Gastroesophageal sphincter (tissue), 4 donors: ENCODE results near the gene CPED1. TPM values are rescaled to one million over a fixed set of nuclear protein-coding genes. Genes with fewer than 3 reads are reported as not detected.
A peak's percentile ranks its signal among the peaks of the same experiment; 100 is the strongest.

Experiments used
- ATAC-seq: fragments of 150-250 bp; one replicate; pipeline ENCODE4 v1.9.1; 2016; ENCODE audit warnings: mild to moderate bottlenecking, moderate library complexity
- H3K27ac ChIP-seq, 4 donors: fragments of 200-600 bp; sonication (generic) in 3 of 4; 1 replicate in 3 of 4; 2 replicates in 1 of 4; pipeline ENCODE4 v1.5.1; 2016 to 2019
- H3K27me3 ChIP-seq: fragments of 200-600 bp; sonication (generic); one replicate; pipeline ENCODE4 v1.5.1; 2019
- H3K36me3 ChIP-seq, 2 donors: fragments of 200-600 bp; sonication (generic); one replicate each; pipeline ENCODE4 v1.5.1; 2019; ENCODE audit warnings: control low read depth in 1 of 2
- H3K4me1 ChIP-seq, 3 donors: fragments of 200-600 bp; sonication (generic); 1 replicate in 2 of 3; 2 replicates in 1 of 3; pipeline ENCODE4 v1.5.1; 2016 to 2019; ENCODE audit warnings: control low read depth in 2 of 3
- H3K4me3 ChIP-seq, 2 donors: fragments of 200-600 bp; sonication (generic); one replicate each; pipeline ENCODE4 v1.5.1; 2019; ENCODE audit warnings: mild to moderate bottlenecking in 1 of 2, moderate library complexity in 1 of 2
- H3K9me3 ChIP-seq, 3 donors: fragments of 200-600 bp; sonication (generic); one replicate each; pipeline ENCODE4 v1.5.1; 2017 to 2019; ENCODE audit warnings: control low read depth in 2 of 3
- CTCF ChIP-seq, 4 experiments: fragments of 200-600 bp in 2 of 4; fragments of 450-650 bp in 2 of 4; sonication (generic) in 1 of 4; IDR thresholded peaks; one replicate each; pipeline ENCODE4 v1.5.1; 2017 to 2019; ENCODE audit warnings: antibody characterized with exemption in 4 of 4, mild to moderate bottlenecking in 2 of 4, moderate library complexity in 2 of 4
- EP300 ChIP-seq: sonication (generic); formaldehyde crosslinking; IDR thresholded peaks from one replicate; pipeline ENCODE4 v1.6.1; 2017; ENCODE audit warnings: antibody characterized with exemption, mild to moderate bottlenecking
- POLR2A ChIP-seq, 2 donors: fragments of 450-650 bp; IDR thresholded peaks; one replicate each; pipeline ENCODE4 v1.6.1; 2017; ENCODE audit warnings: antibody characterized with exemption in 2 of 2, mild to moderate bottlenecking in 2 of 2, moderate library complexity in 1 of 2
- POLR2AphosphoS5 ChIP-seq: sonication (generic); formaldehyde crosslinking; IDR thresholded peaks from one replicate; pipeline ENCODE4 v1.6.1; 2017; ENCODE audit warnings: antibody characterized with exemption
- WGBS, 2 donors: methylation state at CpG; one replicate each; pipeline ENCODE4 v1.1.5; 2018; ENCODE audit warnings: low coverage in 1 of 2; 5-methylcytosine and 5-hydroxymethylcytosine counted together
- total RNA-seq, 4 donors: library from RNA; depleted of rRNA; stranded (reverse); fragments of >200 nt; gene quantifications; one replicate each; pipeline ENCODE4 v1.1.0, GENCODE V29; 2016

The CPED1 gene
- total RNA-seq, 4 donors from 2014 or later, result 35.1 to 97.7 (median 60.5) TPM

GRCh38 chr7:121105262-121105661 is 116.8 kb downstream of the CPED1 start:
- no peaks in the 10 kb centered on the region for H3K27me3 ChIP-seq
- H3K9me3 ChIP-seq, result no peaks in the 10 kb centered on the region
- no peaks in the 10 kb centered on the region for H3K4me1 ChIP-seq
- 51 to 66% methylated on average over 3 to 5 of the region's 5 CpGs for WGBS, 2 donors
- peaks cover 0 to 12% of the 10 kb centered on the region in 2 donors for H3K36me3 ChIP-seq
- no peak for TF ChIP-seq POLR2AphosphoS5
- no peak for TF ChIP-seq EP300
- TF ChIP-seq CTCF (IDR thresholded peaks at IDR 0.05), result no peak
- TF ChIP-seq POLR2A (IDR thresholded peaks at IDR 0.05), result no peak
- H3K27ac ChIP-seq, result peak overlapping the region in 1 of 4 donors; percentile 38
- H3K4me3 ChIP-seq, result no peak overlapping the region
- ATAC-seq, result no peak

GRCh38 chr7:121107923-121108498 is 119.5 kb downstream of the CPED1 start:
- H3K4me1 ChIP-seq, result peaks cover 0 to under 1% (median 0%) of the 10 kb centered on the region in 3 donors
- H3K27ac ChIP-seq, result no peak overlapping the region
- peak; percentile 79 for ATAC-seq
- no peak overlapping the region for H3K4me3 ChIP-seq
- H3K27me3 ChIP-seq, result no peaks in the 10 kb centered on the region
- no peaks in the 10 kb centered on the region for H3K9me3 ChIP-seq
- peak; percentile 63 to 82 (median 78) for TF ChIP-seq CTCF (IDR thresholded peaks at IDR 0.05)
- no peak for TF ChIP-seq POLR2AphosphoS5
- no peaks in the 10 kb centered on the region for H3K36me3 ChIP-seq
- WGBS, 2 donors, result 31 to 33% methylated on average over 1 of the region's 1 CpG

GRCh38 chr7:121109145-121109544 is 120.6 kb downstream of the CPED1 start:
- Histone ChIP-seq H3K4me1 (peaks cover 0 to 4% (median 0%) of the 10 kb centered on the region in 3 donors), H3K36me3 (no peaks in the 10 kb centered on the region), H3K9me3 (no peaks in the 10 kb centered on the region), H3K4me3 (no peak overlapping the region), H3K27ac (no peak overlapping the region), H3K27me3 (no peaks in the 10 kb centered on the region)
- ATAC-seq, result no peak
- TF ChIP-seq CTCF (IDR thresholded peaks at IDR 0.05) (no peak), POLR2A (IDR thresholded peaks at IDR 0.05) (no peak), EP300 (no peak), POLR2AphosphoS5 (no peak)
- WGBS, 2 donors, result 77 to 83% methylated on average over 6 of the region's 6 CpGs

GRCh38 chr7:121113288-121113687 is 124.8 kb downstream of the CPED1 start:
- ATAC-seq, result no peak
- H3K9me3 ChIP-seq, result no peaks in the 10 kb centered on the region
- peaks cover 0 to 4% (median 0%) of the 10 kb centered on the region in 3 donors for H3K4me1 ChIP-seq
- H3K4me3 ChIP-seq, result no peak overlapping the region
- H3K36me3 ChIP-seq, result no peaks in the 10 kb centered on the region
- no peak for TF ChIP-seq CTCF (IDR thresholded peaks at IDR 0.05)
- no peak for TF ChIP-seq POLR2A (IDR thresholded peaks at IDR 0.05)
- TF ChIP-seq POLR2AphosphoS5, result no peak
- no peak for TF ChIP-seq EP300
- no peaks in the 10 kb centered on the region for H3K27me3 ChIP-seq
- H3K27ac ChIP-seq, result no peak overlapping the region

DNA sequence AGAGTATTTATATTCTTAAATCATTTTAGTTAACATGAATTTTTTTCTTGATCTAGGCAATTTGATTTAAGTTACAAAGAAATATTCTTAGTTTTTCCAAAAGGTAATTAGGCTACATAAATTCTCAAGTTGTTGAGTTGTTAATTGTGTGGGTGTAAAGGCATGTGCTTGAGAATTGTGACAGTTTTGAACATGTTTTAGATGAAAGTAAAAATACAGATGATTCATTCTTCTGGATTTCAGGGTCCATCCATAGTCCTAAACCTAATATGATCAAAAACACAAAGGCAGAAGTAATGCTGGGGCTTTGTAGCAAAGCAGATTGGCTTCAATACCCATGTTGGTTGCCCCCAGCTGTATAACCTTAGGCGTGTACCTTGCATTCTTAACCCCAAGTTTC is 127.9 kb downstream of the CPED1 start:
- no peak overlapping the region for H3K27ac ChIP-seq
- H3K4me1 ChIP-seq, result peaks cover 0 to 4% (median 0%) of the 10 kb centered on the region in 3 donors
- H3K27me3 ChIP-seq, result no peaks in the 10 kb centered on the region
- ATAC-seq, result no peak
- H3K4me3 ChIP-seq, result no peak overlapping the region
- H3K9me3 ChIP-seq, result no peaks in the 10 kb centered on the region
- no peaks in the 10 kb centered on the region for H3K36me3 ChIP-seq
- WGBS, 2 donors, result 94 to 100% methylated on average over 1 of the region's 1 CpG
- no peak for TF ChIP-seq CTCF (IDR thresholded peaks at IDR 0.05)
- TF ChIP-seq EP300, result no peak
- no peak for TF ChIP-seq POLR2AphosphoS5
- TF ChIP-seq POLR2A (IDR thresholded peaks at IDR 0.05), result no peak
